ENCODE results near the gene IL1RAP. TPM values are rescaled to one million over a fixed set of nuclear protein-coding genes. Genes with fewer than 3 reads are reported as not detected.
"Not testable (repeated sequence)": the region's sequence is repeated elsewhere in the genome, so short reads cannot be mapped to it uniquely, and the experiment has no call there.

Gene IL1RAP
- total RNA-seq, 2 donors from 2014 or later, result 10.2 to 17.2 TPM

DNA sequence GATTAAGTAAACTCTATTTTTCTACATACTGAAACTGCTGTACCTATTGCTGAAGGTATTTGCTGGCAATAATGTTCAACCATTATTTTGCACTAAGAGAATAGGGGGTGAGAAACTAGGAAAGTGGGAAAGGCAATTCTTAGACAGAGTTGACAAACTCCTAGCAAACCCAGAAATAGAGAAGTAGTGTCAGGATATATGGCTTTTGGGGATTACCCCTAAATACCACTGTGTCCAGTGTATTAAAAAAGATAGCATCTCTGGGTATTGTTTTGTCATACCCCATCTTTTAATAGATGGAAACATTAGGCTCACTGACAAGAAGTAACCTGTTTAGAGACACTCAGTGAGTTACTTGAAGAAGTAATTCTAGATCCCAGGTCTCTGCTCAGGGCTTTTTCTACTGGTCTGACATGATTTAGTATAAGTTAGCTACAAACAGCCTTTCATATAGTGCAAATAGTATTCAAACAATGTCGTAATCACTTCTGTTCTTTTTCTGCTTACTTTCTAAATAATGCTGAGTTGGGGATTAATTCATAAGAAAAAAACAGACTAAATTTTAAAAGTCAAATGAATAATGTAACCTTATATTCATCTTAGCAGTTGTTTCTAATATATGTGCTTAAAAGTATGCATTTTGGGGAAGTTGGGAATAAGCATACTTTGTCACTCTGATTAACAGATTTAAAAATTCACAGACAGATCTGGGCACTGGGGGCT lies 107.2 kb downstream of the IL1RAP start:
- no peak for DNase-seq (ENCODE audit: low spot score)
- intact Hi-C loops (cut with DNase I), result no loop called here

DNA sequence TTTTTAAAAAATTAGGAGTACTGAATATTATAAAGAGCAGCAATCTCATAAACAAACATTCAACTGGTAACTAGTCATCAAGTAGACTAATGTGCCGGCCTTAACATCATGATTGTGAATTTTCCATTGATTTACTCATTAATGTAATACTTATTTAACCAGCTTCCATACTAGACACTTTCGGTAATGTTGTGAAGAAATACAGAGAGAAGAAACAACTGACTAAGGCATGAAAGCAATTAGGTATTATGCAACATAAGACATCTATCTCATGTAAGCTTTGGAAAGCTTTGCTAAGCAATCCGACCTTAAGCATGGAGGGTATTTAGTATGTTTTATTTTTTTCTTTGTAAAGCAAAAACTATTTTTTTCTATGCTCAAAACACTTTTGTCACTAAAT lies 108.0 kb downstream of the IL1RAP start:
- DNase-seq (ENCODE audit: low spot score), result no peak
- intact Hi-C loops (cut with DNase I), result no loop called here

DNA sequence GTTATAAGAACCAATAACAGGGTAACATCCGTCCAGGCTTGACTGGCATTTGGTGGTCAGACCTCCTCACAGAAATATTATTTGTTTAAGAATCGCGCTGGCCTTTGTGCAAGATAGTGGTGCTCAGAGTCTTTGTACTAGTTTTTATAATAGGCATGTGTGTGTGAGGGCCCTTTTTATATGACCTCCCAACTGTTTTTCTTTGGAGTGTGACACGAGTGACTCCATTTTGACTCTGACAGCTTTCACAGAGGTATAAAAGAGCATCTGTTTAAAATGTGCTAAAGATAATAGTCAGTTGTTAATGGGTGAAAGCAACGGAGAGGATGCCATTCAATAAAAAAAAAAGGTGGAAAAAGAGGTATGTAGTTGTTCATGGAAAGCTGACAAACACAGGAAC lies 110.4 kb downstream of the IL1RAP start:
- intact Hi-C loops (cut with DNase I), result no loop called here
- DNase-seq (ENCODE audit: low spot score), result no peak

DNA sequence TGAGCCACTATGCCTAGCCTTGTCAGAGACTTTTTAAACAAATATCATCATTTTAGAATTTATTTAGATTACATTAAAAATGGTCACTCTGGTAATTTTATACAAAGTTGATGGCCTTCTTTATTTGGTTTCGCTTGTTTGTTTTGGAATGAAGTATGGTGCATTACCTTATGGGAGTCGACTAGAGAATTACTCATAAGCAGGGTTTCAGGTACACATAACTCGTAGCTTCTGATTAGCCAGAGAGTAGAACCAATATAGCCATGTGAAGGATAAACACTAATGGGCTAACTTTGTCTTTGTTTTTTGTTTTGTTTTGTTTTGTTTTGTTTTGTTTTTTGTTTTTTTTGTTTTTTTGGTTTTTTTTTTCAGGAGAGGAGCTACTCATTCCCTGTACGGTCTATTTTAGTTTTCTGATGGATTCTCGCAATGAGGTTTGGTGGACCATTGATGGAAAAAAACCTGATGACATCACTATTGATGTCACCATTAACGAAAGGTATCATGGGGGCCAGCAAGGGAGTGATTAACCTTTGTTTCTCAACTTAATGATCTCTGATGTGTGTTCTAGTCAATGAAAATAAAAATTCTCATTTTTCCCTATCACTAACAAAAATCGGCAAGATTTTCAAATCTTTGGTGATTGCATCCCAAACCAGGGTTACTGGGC lies 113.2 kb downstream of the IL1RAP start:
- intact Hi-C loops (cut with DNase I), result no loop called here
- no peak for DNase-seq (ENCODE audit: low spot score)

DNA sequence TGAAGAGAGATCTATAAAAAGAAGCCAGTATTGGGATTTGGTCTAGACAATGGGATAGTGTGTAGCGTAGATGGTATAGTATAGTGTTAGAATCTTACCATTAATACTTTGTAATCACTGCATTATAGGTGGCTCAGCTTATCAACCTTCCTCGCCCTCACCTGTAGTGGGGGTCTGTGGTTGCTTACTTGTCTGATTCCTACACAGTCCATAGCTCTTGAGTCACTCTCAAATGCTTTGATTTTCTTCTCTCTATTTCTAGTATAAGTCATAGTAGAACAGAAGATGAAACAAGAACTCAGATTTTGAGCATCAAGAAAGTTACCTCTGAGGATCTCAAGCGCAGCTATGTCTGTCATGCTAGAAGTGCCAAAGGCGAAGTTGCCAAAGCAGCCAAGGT lies 115.2 kb downstream of the IL1RAP start:
- intact Hi-C loops (cut with DNase I), result no loop called here
- no peak for DNase-seq (ENCODE audit: low spot score)

DNA sequence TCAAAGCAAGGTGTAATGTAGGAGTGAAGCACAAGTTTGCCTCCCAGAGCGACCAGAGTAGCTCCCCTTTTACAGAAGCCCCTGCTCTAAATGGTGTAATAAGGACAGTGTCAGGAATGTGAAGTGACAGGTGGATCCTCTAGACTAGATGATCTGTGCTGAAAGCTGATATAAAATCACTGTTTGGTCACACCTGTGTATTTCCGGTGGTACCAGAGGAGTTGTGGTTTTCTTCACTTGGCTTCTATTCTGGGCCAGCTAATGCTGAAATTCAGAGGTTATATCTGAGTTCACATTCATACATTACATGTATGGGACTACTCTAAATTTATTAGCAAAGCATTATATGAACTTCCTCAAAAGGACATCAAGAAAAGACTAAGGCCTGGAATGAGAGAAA lies 117.4 kb downstream of the IL1RAP start:
- DNase-seq (ENCODE audit: low spot score), result no peak
- intact Hi-C loops (cut with DNase I), result no loop called here

DNA sequence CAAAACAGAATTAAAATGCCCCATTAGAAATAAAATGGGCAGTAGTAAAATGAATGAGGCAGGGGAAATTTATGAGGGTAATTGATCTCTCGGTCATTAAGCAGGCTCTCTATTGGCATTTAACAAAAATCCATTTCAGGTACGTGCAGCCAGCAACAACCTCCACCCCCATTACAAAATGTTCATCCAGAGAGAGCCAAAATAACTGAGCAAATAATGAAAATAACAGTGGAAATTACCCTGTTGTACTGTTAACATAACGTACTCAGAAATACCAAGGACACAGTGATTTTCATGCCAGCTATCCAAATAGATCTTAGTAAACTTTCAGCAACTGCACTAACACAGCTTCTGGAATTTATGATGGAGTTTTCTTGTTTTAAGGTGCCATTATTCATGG lies 127.7 kb downstream of the IL1RAP start:
- no peak for DNase-seq (ENCODE audit: low spot score)
- intact Hi-C loops (cut with DNase I), result no loop called here

DNA sequence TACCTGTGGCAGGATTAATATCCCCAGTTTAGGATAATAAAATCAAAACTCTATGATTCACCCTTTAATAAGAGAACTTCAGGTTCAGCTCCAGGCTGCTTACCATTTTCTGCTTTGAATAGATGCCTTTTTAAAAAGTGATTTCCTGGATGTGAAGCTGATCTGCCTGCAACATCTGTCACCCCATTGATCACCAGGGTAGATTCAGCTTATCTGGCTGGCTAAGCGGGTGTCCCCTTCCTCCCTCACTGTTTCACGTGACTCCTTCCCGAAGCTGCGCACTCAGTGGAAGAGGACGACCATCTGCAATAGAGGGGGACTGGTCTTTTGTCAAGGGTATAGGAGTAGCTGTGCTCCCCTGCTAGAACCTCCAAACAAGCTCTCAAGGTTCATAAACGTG lies 128.1 kb downstream of the IL1RAP start:
- DNase-seq (ENCODE audit: low spot score), result no peak
- intact Hi-C loops (cut with DNase I), result no loop called here

DNA sequence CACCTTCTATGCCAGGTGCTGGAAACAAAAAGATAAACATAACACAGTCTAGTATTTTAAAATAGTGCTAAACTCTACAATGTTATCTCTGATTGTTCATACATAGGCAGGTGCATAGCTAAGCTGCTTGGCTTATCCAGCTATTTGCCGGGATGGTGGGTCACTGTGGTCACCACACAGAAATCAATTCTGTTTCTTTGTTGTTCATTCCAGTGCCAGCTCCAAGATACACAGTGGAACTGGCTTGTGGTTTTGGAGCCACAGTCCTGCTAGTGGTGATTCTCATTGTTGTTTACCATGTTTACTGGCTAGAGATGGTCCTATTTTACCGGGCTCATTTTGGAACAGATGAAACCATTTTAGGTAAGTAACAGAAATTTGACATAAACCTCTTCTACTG lies 130.2 kb downstream of the IL1RAP start:
- no peak for DNase-seq (ENCODE audit: low spot score)
- intact Hi-C loops (cut with DNase I), result no loop called here

DNA sequence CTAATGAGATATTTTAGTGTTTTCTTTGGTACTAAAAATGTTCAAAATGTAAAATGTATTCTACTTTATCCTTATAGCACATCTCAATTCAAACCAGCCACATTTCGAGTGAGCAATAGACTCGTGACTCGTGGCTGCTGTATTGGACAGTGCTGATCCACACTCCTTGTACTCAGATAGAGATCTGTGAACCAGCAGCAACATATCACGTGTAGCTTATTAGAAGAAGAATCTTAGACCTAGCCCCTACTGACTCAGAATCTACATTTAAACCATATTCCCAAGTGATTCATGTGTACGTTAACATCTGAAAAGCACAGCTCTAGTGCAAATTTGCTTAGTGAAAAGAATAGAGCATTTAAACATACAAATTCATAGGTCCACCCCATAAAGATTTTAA lies 130.9 kb downstream of the IL1RAP start:
- intact Hi-C loops (cut with DNase I), result no loop called here
- no peak for DNase-seq (ENCODE audit: low spot score)

DNA sequence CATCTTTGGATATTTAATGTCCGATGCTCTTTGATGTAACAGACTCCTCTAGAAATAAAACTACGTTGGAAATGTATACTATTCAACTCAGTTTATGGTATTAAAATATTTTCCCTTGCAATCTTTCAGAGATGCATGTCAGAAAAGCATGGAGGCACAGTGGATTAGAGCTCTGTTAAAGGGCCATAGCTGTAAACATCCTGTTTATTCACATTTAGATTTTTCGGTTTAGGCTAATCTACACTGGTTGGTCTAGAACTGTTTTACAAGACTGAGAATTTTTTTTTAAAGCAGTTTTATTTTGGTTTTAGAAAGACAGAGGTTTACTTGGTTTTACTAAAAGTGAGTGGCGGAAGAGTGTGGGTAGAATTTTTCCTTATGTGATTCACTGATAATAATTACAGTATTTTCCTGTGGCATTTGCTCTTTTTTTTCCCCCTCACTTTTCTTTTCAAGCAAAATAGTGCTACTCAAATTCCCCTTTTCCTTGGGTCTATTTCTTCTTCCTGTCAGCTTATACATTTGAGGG lies 132.1 kb downstream of the IL1RAP start:
- no peak for DNase-seq (ENCODE audit: low spot score)
- intact Hi-C loops (cut with DNase I), result no loop called here

DNA sequence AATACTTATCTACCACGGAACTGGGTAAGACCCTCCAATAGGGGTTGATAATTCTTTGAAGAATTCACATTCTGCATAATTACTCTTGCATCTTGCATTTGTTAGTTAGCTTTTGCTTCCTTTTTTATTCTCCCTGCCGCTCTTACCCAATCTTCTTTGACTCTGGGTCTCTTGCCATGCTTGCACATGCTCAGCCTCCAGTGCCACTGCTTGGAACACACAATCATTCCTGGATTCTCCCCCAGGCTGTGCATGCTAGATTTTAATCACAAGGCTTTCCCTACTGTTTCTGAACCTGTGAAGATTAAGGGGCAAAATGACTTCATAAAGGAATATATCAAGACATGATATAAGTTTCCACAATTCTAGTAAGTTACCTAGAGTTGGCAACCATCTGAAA lies 133.1 kb downstream of the IL1RAP start:
- DNase-seq (ENCODE audit: low spot score), result no peak
- intact Hi-C loops (cut with DNase I), result no loop called here

DNA sequence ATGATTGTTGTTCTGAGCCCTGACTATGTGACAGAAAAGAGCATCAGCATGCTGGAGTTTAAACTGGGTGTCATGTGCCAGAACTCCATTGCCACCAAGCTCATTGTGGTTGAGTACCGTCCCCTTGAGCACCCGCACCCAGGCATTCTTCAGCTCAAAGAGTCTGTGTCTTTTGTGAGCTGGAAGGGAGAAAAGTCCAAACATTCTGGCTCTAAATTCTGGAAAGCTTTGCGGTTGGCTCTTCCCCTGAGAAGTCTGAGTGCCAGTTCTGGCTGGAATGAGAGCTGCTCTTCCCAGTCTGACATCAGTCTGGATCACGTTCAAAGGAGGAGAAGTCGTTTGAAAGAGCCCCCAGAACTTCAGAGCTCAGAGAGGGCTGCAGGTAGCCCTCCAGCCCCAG lies 142.0 kb downstream of the IL1RAP start:
- intact Hi-C loops (cut with DNase I), result no loop called here
- no peak for DNase-seq (ENCODE audit: low spot score)

DNA sequence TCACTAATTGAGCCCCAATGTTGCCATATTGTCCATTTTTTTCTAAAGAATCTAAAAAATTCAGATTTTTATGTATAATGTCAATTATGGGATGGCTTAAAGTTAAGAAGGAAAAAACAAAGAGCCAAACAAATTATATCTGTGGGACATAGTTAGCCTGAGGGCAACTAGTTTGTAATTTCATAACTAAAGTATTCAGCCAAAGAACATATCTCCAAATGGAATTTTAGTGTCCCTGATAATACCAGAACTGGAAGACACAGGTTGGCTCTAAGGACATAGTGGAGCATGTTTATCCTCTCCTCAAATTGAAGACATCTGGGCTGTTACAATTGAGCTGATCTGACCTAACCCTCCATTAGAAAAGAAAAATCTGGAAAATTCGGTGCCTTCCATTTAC lies 144.2 kb downstream of the IL1RAP start:
- no peak for DNase-seq (ENCODE audit: low spot score)
- intact Hi-C loops (cut with DNase I), result no loop called here

DNA sequence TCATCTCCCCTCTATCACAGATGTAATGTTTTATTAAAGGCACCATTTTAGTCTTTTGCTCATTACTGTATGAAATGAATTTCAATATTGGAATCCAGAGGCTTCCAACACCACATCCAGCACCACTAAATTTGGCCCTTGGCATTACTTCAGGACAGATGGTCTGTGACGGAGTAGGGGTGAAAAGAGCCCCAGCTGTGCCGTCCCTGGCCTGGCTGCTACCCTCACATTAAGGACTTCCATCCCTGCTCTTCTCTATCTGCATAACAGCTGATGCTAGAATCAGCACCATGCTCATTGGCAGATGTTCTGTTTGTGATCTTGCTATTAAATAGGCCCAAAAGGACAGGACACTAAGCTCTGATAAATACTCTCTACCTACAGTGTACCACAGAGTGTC lies 152.9 kb downstream of the IL1RAP start:
- DNase-seq (ENCODE audit: low spot score), result no peak
- intact Hi-C loops (cut with DNase I), result no loop called here

DNA sequence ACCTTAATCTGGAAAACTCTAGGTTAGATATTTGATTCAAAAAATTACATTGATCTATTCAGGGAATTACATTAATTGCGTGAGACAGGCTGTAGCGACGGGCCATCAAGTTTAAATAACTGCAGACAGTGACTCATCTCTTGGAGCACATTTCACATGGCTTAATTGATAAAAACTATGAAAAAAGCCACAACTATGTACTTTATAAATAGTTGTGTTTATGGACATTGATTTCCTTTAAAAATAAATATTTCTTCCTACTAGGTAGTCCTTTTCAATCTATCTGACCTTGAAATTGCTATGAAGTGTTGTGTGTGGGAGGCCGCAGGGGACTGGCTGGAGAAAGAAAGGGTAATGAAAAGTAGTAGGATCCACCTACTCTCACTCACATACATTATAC lies 157.8 kb downstream of the IL1RAP start:
- intact Hi-C loops (cut with DNase I), result no loop called here
- DNase-seq (ENCODE audit: low spot score), result no peak

DNA sequence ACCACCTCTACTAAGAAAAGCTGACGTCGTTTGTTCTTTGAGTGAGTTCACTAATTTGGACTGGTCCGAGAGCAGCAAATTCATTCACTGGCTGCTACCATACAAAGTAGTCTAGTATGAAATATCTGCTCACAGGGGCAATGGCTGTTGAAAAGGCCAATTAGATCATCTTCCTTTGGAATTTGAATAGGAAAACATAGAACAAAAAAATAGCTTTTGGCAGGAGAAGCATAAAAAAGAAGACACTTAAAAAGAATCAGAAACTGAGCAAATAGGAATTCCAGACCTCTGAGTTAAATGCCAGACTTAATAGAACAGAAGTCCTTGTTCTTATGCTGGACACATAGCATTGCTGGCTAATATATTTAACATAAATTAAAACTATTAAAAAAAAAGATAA lies 159.3 kb downstream of the IL1RAP start:
- intact Hi-C loops (cut with DNase I), result no loop called here
- no peak for DNase-seq (ENCODE audit: low spot score)

DNA sequence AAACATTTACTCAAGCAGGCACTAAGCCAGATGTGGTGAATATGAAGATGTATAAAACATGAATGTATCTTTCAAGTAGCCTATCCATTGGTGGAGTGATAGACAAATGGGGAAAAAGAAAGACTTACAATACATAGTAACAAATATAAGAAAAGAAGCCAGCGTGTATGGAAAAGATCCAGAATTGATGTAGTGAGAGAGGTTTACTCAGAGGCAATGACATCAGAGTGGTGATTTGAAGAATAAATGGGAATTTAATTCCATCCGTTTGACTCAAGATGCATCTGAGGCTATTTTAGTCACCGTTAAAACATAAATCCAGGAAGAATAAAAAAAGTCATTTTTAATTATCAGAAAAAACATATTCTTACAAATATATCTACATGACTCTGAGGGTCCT lies 162.6 kb downstream of the IL1RAP start:
- intact Hi-C loops (cut with DNase I), result no loop called here
- no peak for DNase-seq (ENCODE audit: low spot score)

DNA sequence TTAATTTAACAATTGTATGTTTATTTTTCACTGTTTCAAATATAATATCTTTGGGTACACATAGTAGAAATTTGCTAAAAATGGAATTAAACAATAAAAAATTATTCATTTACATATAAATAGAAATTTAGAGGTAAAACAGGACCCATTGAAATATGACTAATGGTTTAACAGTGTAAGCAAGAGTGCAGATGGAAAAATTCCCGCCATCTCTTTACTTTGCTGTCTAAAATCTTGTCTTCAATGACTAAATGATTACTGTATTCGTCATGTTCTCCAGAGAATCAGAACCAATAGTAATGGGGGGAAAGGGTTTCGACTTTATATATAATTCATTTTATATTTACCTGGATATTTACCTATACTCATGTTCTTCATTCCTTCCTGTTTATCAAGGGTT lies 163.1 kb downstream of the IL1RAP start:
- DNase-seq (ENCODE audit: low spot score), result no peak
- intact Hi-C loops (cut with DNase I), result no loop called here

DNA sequence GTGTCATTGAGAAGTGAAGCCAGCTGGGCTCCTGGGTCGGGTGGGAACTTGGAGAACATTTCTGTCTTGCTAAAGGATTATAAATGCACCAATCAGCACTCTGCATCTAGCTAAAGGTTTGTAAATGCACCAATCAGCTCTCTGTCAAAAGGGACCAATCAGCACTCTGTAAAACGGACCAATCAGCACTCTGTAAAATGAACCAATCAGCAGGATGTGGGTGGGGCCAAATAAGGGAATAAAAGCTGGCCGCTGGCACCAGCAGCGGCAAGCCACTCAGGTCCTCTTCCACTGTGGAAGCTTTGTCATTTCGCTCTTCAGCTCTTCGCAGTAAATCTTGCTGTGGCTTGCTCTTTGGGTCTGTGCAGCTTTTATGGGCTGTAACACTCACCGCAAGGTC lies 164.0 kb downstream of the IL1RAP start:
- DNase-seq (ENCODE audit: low spot score); intact Hi-C loops (cut with DNase I): not testable (repeated sequence)

DNA sequence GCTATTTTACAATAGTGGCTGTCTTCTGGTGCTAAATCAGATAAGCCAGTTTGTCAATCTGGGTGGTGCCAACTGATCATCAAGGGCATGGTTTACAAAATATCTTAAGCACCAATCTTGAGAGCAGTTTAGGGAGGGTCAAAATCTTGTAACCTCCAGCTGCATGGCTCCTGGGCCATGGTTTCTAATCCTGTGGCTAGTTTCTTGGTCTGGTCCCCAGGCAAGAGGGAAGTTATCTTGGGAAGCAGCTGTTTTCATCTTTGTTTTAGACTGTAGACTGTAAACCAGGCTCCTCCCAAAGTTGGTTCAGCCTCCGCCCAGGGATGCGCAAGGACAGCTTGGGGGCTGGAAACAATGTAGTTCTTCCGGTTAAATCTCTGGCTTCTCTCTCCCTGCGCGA lies 166.8 kb downstream of the IL1RAP start:
- no peak for DNase-seq (ENCODE audit: low spot score)
- intact Hi-C loops (cut with DNase I), result no loop called here
